GM18508 (cell line): ENCODE measurements around the gene RNF212.

ENCODE experiments used
- ATAC-seq: cut with Tn5 transposase; IDR thresholded peaks from one replicate; pipeline ENCODE4 v1.9.1; 2021; ENCODE audit warnings: moderate number of reproducible peaks; ENCODE audit not compliant: insufficient read depth, unreplicated experiment

RNF212 gene

GRCh38 chr4:1116838-1117237 lies 3.5 kb upstream of the RNF212 start:
- no peak for ATAC-seq

DNA sequence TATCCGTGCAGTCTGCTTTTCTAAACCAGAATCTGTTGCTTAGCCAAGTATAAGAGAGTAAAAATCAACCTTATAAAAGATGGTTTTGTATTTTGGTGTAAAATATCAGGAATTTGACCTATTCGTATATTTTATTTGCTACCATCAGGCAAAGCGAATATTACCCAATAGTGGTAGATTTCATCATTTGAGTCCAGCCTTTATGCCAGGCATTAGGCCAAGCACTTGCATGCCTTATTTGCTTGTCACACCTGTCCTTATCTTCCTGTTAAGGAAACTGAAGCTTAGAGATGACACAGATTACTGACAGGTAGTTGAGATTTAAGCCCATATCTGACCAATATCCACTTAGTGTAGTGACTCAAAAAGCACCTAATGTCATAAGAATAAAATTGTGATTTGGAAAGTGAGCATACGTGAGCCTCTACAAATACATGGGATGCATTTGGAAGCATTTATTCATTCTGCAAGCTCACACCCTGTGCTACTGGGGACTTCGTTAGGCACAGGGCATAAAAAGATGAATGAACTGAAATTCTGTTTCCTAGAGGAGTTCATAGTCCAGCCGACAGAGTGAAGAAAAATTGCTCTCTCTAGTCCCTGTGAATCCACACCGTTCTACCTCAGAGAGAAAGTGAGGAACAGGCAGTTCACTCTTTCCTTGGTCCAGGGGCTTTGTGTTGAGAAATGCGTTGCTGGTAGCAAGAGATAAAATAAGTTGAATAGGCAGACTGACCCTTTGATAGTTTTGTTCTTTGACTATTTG lies 2.3 kb upstream of the RNF212 start:
- ATAC-seq: no peak

GRCh38 chr4:1112821-1113182 lies 562 bp downstream of the RNF212 start:
- ATAC-seq: no peak

GRCh38 chr4:1112174-1112820 lies 1.1 kb downstream of the RNF212 start:
- no peak for ATAC-seq

DNA sequence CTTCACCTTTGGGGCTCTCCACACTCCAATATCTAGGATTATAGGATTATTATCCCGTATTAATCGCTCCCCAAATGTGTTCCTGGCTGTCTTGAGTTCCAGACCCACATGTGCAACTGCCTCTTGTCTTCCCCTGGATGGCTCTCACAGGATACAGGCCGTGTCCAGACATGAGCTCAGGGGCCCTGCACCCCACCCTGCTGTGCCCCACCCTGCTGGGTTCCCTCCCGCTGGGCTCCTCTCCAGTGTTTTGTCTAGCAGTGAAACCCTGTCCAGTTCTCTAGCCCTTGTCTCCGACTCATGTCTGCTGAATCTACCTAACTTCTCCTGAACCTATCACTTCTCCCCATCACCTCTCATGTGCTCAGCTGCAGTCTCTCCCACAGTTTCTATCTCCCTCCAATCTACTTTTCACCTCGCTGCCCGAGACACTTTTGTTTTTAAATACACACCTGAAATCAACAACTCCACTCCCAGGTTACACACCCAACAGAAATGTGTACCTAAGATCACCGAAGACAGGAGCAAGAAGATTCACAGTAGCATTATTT lies 2.0 kb downstream of the RNF212 start:
- no peak for ATAC-seq

DNA sequence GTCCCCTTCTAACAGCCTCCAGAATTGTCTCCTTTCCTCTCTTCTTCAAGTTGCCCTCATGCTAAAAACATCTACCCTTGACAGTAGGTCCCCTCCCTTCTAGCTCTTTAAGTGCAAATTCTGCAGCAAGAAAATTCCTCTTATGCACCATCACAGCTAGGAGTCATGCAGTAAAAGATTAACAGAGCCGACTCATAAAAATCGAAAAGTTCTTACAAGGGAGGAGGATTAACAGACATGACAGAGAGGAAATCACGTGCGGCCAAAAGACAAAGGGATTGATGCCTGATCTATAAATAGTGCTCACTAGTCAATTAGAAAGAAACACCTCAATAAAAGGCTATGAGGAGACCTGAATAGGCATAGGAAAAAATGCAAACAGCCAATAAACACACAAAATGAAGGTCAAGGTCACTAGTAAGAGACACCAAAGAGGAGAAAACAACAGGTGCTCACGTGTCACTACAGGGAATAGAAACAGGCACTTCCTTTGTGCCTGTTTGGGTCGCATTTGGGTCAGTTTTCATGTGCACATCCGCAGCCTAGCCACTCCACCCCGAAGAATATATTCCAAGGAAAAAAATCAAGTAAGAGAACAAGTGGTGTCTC lies 3.4 kb downstream of the RNF212 start:
- no peak for ATAC-seq

GRCh38 chr4:1109333-1109732 lies 4.0 kb downstream of the RNF212 start:
- no peak for ATAC-seq

- no peak for ATAC-seq
These were observed 7.7 kb downstream of the RNF212 start for GRCh38 chr4:1105662-1106061.

DNA sequence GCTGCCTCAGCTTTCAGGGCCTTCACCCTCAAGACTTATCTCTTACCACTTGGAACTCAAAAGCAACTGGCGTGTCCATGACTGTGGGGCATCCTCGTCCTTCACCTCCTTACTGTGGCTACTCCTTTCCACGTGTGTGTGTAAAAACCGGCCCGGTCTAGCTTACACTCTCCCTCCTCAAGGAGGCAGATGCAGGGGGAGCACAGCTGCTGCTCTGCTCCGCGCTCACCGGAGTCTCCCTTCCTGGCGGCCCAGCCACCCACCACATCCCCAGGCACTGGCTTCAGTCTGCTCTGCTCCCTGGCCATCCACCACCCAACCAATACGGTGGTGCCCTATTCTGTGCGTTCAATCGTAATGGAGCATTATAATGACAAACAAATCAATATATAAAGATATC lies 8.3 kb downstream of the RNF212 start:
- ATAC-seq: no peak

GRCh38 chr4:1104647-1105046 lies 8.7 kb downstream of the RNF212 start:
- no peak for ATAC-seq

GRCh38 chr4:1099684-1100335 lies 13.6 kb downstream of the RNF212 start:
- ATAC-seq: no peak

- no peak for ATAC-seq
These were observed 14.1 kb downstream of the RNF212 start for GRCh38 chr4:1099270-1099669.

- ATAC-seq: no peak
These were observed 14.9 kb downstream of the RNF212 start for GRCh38 chr4:1098311-1098925.

- no peak for ATAC-seq
These were observed 15.8 kb downstream of the RNF212 start for GRCh38 chr4:1097553-1097952.

GRCh38 chr4:1096841-1097240 lies 16.5 kb downstream of the RNF212 start:
- ATAC-seq: no peak

- no peak for ATAC-seq
These were observed 19.1 kb downstream of the RNF212 start for GRCh38 chr4:1094336-1094690.

DNA sequence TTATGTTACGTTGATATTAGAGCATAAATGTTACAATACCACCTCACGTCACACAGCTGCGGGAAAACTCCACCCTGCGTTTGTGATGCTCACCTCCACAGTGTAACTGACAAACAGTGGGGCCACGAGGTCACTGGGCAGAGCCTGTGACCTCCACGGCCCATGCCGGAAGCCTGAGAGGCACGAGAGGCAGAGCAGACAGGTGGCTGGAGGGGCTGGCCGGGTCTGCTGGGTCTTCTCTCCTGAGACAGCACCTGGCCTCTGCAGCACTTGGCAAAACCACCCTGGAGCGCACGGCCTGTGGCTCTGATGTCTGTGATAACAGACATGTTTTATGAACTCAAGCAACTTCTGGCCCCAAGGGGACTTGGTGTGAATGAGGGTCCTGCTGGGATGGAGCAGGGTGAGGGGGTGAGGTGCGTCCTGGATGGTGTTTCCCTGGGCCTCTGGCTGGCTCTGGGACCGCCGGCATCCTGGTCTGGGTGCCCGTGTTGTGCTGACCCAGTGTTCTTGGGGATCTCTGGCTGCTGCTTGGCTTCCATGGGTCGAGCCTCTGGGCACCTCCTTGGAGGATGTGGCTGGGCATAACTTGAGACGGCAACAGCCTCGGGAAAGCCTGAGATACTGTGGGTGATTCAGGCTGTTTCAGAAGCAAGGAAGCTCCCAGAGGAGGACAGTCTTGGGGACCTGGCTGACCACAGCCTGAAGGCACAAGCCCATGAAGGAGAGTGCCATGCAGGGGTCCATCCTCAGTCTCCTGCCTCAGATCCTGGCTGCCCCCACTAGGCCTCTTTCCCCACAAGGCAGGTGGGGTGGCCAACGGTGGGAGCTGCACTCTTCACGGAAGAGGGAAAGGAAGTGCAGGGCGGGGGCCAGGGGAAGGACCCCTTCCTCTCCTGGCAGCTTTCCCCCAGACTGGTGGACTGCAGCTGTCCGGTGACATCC lies 19.7 kb downstream of the RNF212 start:
- ATAC-seq: no peak

DNA sequence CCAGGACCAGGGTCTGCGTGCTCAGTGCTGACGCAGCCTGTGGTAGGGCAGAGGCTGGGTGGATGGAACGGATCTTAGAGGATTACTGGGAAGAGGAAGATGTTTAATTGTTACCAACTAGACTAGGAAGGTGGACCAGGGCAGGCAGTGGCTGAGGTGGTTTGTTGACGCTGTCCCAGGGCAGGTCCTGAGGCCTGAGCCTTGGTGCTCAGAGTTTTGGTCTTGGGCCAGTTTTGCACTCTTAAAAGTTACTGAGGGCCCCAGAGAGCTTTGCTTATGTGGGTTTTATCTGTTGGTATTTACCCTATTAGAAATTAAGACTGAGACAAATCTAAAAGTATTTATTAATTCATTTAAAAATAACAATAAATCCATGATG lies 20.4 kb downstream of the RNF212 start:
- no peak for ATAC-seq
